Colonic mucosa (tissue), 4 donors: ENCODE results near the gene SKAP1. TPM values are rescaled to one million over a fixed set of nuclear protein-coding genes. Genes with fewer than 3 reads are reported as not detected.

ENCODE experiments used
- DNase-seq: peaks from one replicate; pipeline ENCODE4 v3.0.0-alpha.2; 2020
- H3K27ac ChIP-seq: fragments of 200-600 bp; one replicate; pipeline ENCODE4 v1.8.0; 2021
- H3K27me3 ChIP-seq: fragments of 200-600 bp; one replicate; pipeline ENCODE4 v1.8.0; 2021
- H3K36me3 ChIP-seq: fragments of 200-600 bp; one replicate; pipeline ENCODE4 v1.8.0; 2021
- H3K4me1 ChIP-seq: fragments of 200-600 bp; one replicate; pipeline ENCODE4 v1.8.0; 2021; ENCODE audit warnings: mild to moderate bottlenecking
- H3K4me3 ChIP-seq: fragments of 200-600 bp; one replicate; pipeline ENCODE4 v1.8.0; 2021
- H3K9ac ChIP-seq, 2 donors: one replicate each; pipeline ENCODE4 v1.7.0; 2013; ENCODE audit warnings: control low read depth in 2 of 2, low read depth in 2 of 2, low read length in 2 of 2
- H3K9me3 ChIP-seq: fragments of 200-600 bp; one replicate; pipeline ENCODE4 v1.8.0; 2021
- intact Hi-C: fragments of 100-400 bp; cut with DNase I; formaldehyde crosslinking; loops from one replicate; pipeline ENCODE4 v1.14.1; 2022
- total RNA-seq, 2 donors: library from RNA; stranded (reverse); fragmentation: NEBNext Ultra II Directional in 1 of 2; extraction: Animal tissue kit (Norgen Biotek cat#: 25700) in 1 of 2; gene quantifications; one replicate each; pipeline ENCODE4 v1.2.1, GENCODE V29; 2021
- TF ChIP-seq, protein P1 (sequence below): fragments of 200-600 bp; IDR thresholded peaks from one replicate; pipeline ENCODE4 v1.8.0; 2022; ENCODE audit warnings: antibody characterized with exemption, mild to moderate bottlenecking
- donor health status: healthy.
- donor health status: DM: no; HTN: no; CAD: no.
- donor health status: DM: no; HTN: no; CAD: no.

SKAP1 gene
- 1 to 10 TPM; 1.2 to 2.1 TPM for total RNA-seq

DNA sequence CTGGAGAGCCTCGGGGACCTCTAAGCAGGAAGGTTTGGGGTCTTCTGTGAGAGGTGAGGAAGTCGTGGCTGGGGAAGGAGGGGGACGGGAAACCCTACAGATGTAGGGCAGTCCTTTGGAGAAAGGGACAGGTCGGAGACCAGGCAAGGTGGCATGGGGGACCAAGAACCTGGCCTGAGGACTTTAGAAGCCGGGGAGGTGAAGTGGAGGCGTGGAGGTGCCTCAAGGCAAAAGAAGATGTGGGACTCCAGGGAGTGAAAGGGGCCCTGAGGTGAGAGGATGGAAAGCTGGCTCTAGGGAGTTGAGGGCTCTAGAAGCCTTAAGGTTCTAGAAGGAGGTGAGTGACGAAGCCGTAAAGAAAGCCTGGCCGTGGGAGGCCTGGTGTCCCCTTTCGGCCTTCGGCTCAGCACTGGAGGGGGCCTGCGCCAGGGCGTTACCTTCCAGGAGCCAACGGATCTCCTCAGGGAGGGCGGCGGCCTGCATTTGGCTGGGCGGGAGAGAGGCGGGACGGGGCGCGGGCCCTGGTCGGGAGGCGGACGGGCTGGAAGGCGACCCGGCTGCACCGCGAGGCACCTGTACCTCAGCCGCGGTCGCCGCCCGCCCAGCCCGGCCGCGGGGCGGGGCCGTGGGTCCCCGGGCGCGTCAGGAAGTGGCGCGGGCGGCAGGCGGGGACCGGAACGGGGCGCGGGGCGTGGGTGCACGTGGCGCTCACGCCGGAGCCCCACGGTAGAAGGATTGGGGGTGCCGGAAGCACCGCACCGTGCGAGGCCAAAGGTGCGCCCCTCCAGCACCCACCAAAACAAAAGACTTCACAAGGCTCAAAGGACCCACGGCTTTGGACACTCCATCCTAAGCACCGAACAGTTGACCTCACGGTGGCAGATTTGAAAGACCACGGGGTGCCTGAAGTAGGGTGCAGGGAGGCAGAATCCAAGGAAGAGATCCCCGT is at the start of gene SKAP1:
Gene SKAP1 (minus strand): TSS at position 577 of the 949 bp plus-strand sequence.
- Histone ChIP-seq H3K9ac (peak within 1 kb of the TSS in 1 of 2 donors; percentile 40), H3K27me3 (peaks cover 11% of the 10 kb centered on the region), H3K36me3 (no peaks in the 10 kb centered on the region), H3K9me3 (no peaks in the 10 kb centered on the region), H3K4me1 (no peaks in the 10 kb centered on the region), H3K4me3 (peak within 1 kb of the TSS; percentile 18), H3K27ac (peak within 1 kb of the TSS; percentile 16)
- TF ChIP-seq, protein P1, sequence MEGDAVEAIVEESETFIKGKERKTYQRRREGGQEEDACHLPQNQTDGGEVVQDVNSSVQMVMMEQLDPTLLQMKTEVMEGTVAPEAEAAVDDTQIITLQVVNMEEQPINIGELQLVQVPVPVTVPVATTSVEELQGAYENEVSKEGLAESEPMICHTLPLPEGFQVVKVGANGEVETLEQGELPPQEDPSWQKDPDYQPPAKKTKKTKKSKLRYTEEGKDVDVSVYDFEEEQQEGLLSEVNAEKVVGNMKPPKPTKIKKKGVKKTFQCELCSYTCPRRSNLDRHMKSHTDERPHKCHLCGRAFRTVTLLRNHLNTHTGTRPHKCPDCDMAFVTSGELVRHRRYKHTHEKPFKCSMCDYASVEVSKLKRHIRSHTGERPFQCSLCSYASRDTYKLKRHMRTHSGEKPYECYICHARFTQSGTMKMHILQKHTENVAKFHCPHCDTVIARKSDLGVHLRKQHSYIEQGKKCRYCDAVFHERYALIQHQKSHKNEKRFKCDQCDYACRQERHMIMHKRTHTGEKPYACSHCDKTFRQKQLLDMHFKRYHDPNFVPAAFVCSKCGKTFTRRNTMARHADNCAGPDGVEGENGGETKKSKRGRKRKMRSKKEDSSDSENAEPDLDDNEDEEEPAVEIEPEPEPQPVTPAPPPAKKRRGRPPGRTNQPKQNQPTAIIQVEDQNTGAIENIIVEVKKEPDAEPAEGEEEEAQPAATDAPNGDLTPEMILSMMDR = no peak
- peak; percentile 66 for DNase-seq
- intact Hi-C loops = no loop called here

DNA sequence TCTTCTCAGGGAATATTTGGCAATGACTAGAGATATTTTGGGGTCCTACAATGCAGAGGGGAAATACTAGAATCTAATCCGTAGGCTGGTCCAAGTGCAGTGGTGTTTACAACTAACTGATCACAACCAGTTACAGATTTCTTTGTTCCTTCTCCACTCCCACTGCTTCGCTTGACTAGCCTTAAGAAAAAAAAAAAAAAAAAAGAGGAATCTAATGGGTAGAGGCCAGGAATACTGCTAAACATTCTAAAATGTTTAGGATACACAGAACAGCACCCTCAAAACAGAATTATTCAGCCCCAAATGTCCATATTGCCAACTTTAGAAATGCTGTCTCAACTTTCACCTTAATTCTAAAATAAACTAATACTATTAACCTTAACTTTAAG is 49.0 kb upstream of the SKAP1 start:
- TF ChIP-seq, protein P1 = no peak
- H3K27me3 ChIP-seq = no peaks in the 10 kb centered on the region
- H3K27ac ChIP-seq = no peak overlapping the region
- no peaks in the 10 kb centered on the region for H3K36me3 ChIP-seq
- intact Hi-C loops = no loop called here
- no peak overlapping the region for H3K4me3 ChIP-seq
- H3K4me1 ChIP-seq = peaks cover 3% of the 10 kb centered on the region
- H3K9me3 ChIP-seq = no peaks in the 10 kb centered on the region
- no peak for DNase-seq
- no peak overlapping the region for H3K9ac ChIP-seq

DNA sequence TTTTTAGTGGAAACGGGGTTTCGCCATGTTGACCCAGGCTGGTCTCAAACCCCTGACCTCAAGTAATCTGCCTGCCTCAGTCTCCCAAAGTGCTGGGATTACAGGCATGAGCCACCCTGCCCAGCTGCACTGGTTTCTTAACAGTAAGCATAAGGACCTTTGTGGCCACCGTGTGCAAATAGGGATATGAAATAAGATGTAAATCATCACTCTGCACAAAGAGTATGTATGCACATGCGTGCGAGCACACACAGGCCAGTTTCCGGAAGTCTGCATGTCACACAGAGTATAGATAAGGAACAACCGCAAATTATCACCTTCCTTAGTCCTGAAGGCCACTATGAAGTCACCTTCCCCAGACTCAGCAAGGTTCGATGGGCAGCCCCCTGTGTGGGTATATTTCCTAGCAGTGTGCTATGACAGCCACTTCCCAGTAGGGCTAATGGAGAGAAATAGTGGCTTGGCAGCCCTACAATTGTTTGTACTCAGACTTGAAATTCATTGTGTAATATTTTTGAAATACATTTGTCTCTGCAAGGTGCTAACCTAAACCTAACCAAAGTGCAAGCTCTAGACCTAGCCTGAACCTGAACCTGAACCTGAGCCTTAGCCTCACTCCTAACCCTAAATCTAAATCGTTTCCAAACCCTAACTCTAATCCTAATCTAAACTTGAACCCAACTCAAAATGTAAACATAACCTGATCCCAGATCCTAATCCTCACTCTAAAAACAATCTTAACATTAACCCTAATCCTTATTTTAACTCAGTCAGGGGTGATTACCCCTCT is 48.4 kb upstream of the SKAP1 start:
- Histone ChIP-seq H3K27ac (no peak overlapping the region), H3K27me3 (no peaks in the 10 kb centered on the region), H3K4me1 (no peaks in the 10 kb centered on the region), H3K9me3 (no peaks in the 10 kb centered on the region), H3K36me3 (no peaks in the 10 kb centered on the region), H3K4me3 (no peak overlapping the region), H3K9ac (no peak overlapping the region)
- intact Hi-C loops = no loop called here
- no peak for DNase-seq
- TF ChIP-seq, protein P1 = no peak

DNA sequence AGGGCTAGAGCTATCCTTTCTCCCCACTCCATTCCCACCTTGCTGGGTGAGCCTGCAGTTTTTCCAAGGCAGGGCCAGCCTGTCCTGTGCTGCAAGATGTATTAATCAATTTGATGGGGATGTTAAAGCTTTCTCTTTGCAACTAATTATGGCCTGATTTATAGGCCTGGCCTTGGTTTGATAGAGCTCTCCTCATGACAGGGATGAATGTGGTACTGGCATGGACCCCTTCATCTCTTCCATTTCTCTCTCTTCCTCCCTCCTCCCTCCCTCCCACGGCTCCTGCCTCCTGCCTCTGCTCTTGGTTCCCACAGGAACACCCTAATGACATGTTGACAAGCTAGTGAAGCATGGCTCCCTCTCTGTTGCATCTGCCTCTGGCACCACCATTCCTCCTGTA is 47.2 kb upstream of the SKAP1 start:
- Histone ChIP-seq H3K36me3 (no peaks in the 10 kb centered on the region), H3K4me1 (no peaks in the 10 kb centered on the region), H3K27me3 (no peaks in the 10 kb centered on the region), H3K9ac (no peak overlapping the region), H3K9me3 (no peaks in the 10 kb centered on the region), H3K27ac (no peak overlapping the region), H3K4me3 (no peak overlapping the region)
- TF ChIP-seq, protein P1 = no peak
- DNase-seq = no peak
- intact Hi-C loops = no loop called here

DNA sequence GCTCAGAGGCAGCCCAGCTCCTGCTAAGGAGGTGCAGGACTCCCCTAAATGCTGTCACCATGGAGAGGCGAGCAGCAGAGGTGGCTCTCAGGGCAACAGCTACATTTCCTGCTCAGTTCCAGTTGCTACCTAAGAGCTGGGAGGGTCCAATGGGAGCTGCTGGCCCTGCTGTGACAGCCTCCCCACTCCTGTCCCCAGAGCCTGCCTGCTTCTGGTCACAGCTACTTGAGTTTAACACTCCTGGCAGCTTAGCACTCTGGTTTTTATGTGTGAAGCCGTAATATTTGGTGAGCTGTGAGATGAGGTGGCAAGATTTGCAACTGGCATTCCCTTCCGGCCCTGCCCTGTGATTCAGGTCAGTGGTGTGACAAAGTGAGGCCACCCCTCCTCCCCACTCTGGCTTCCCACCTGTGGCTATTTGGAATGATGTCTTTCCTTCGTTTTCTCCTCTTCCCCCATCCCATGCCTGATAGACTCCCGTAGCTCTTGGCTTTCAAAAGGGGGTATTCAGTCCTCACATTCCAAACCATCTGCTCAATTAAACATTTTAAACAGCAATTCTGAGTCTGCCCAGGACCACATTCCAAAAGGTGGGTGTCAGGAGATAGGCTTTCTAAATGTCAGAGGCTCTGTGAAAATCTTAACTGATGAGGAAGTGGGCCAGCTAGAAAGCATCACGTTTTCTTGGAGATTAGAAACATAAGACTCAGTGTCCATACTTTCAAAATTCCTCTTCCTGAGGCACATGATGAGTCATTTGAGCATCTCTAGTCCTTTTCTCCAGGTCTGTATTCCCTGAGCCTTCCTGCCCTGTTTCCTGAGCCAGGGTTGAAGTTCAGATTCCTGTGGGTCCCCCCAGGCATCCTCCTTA is 42.6 kb upstream of the SKAP1 start:
- no peak overlapping the region for H3K27ac ChIP-seq
- no peaks in the 10 kb centered on the region for H3K9me3 ChIP-seq
- no peak overlapping the region for H3K4me3 ChIP-seq
- no peaks in the 10 kb centered on the region for H3K27me3 ChIP-seq
- DNase-seq = no peak
- TF ChIP-seq, protein P1 = no peak
- intact Hi-C loops = no loop called here
- H3K36me3 ChIP-seq = no peaks in the 10 kb centered on the region
- H3K4me1 ChIP-seq = no peaks in the 10 kb centered on the region
- no peak overlapping the region for H3K9ac ChIP-seq
